ENCODE data around the gene PDHA1. TPM values are rescaled to one million over a fixed set of nuclear protein-coding genes. Genes with fewer than 3 reads are reported as not detected.

The PDHA1 gene
- total and polyA plus RNA-seq, 2 of the 8 experiments (the other 6 are each of a cell fraction or from before 2014, with no cell fraction given), result 128 to 225 TPM

DNA sequence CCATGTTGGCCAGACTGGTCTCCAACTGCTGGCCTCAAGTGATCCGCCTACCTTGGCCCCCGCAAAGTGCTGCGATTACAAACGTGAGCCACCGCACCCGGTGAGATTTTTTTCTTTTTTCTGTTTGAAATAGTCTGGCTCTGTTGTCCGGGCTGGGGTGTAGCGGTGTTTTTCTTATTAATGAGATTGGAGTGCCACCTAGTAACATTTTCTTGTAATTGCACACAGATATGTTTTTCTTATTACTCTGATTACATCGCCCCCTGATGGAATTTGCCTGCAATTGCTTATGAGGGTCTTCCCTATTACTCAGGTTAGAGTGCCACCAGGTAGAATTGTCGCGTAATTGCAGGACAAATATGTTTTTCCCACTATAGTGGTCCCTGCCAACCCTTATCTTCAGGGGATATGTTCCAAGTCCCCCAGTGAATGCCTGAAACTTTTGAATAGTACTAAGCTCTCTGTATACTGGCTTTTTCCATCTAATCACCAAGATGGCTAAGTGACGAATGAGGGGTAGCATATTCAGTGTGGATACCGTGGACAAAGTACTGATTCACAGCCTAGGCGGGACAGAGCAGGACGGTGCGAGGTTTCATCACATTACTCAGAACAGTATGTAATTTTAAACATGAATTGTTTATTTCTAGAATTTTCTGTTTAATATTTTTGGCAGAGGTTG, 8.6 kb upstream of the PDHA1 start (continued):
- TF ChIP-seq GABPA (IDR thresholded peaks at IDR 0.05; ENCODE audit: borderline replicate concordance, insufficient read depth, low read length) (no peak), CTBP2 (IDR thresholded peaks at IDR 0.05; ENCODE audit: borderline replicate concordance, insufficient read depth, insufficient read length, low read length) (no peak), TEAD4 (IDR thresholded peaks at IDR 0.05; ENCODE audit: low read depth, low read length) (peak; percentile 57; the same call in 1 of the 2 replicates), SRF (IDR thresholded peaks at IDR 0.05; ENCODE audit: low read depth, low read length) (no peak), SIX5 (IDR thresholded peaks at IDR 0.05; ENCODE audit: low read depth, low read length) (no peak), CBX5 (IDR thresholded peaks at IDR 0.05; ENCODE audit: low read depth, low read length) (no peak), BRCA1 (IDR thresholded peaks at IDR 0.05; ENCODE audit: low read depth, low read length) (no peak), RAD21 (IDR thresholded peaks at IDR 0.05 in 1 of 2, conservative IDR thresholded peaks at IDR 0.05 in 1 of 2; ENCODE audit: low read depth in 2 of 2, low read length in 2 of 2) (peak; percentile 72 to 73)
- TF ChIP-seq, protein P1, sequence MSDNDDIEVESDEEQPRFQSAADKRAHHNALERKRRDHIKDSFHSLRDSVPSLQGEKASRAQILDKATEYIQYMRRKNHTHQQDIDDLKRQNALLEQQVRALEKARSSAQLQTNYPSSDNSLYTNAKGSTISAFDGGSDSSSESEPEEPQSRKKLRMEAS (IDR thresholded peaks at IDR 0.05), result no peak

All from H1 (cell line).